HepG2 (cell line): ENCODE results near the gene ZBTB46.

ENCODE experiments used
- ATF4 ChIP-seq, 2 experiments: fragments of 450-650 bp in 1 of 2; sonication (generic) in 1 of 2; formaldehyde crosslinking; IDR thresholded peaks; 2 replicates each; pipeline versions ENCODE4 v1.5.0 to v1.8.0; 2020 to 2022; ENCODE audit warnings: mild to moderate bottlenecking in 1 of 2, missing genetic modification reagents in 1 of 2
- CREB1 ChIP-seq, 2 experiments: fragments of 450-650 bp in 1 of 2; IDR thresholded peaks; 2 replicates each; pipeline ENCODE4 v1.6.1; 2016 to 2017; ENCODE audit warnings: control low read depth in 1 of 2, mild to moderate bottlenecking in 1 of 2, missing compliant biosample characterization in 1 of 2, missing genetic modification characterization in 1 of 2
- CTCF ChIP-seq: sonication (generic); formaldehyde crosslinking; IDR thresholded peaks from 2 replicates; pipeline ENCODE4 v1.5.0; 2020; ENCODE audit warnings: mild to moderate bottlenecking, missing genetic modification reagents, moderate library complexity
- FOXP1 ChIP-seq, 2 experiments: fragments of 450-650 bp in 1 of 2; IDR thresholded peaks; 2 replicates each; pipeline ENCODE4 v1.6.1; 2017 to 2018; ENCODE audit warnings: antibody characterized with exemption in 1 of 2
- MAFF ChIP-seq: IDR thresholded peaks from 2 replicates; pipeline ENCODE4 v1.6.1; 2011; ENCODE audit warnings: low read depth, low read length, improper control_type of control experiment
- MTA3 ChIP-seq: sonication (generic); formaldehyde crosslinking; IDR thresholded peaks from 2 replicates; pipeline ENCODE4 v1.4.0; 2020; ENCODE audit warnings: missing genetic modification reagents
- NR2C2 ChIP-seq: sonication (generic); formaldehyde crosslinking; IDR thresholded peaks from 2 replicates; pipeline ENCODE4 v1.4.0; 2020; ENCODE audit warnings: missing genetic modification reagents, mild to moderate bottlenecking, moderate library complexity, borderline replicate concordance
- ZNF766 ChIP-seq: sonication (generic); formaldehyde crosslinking; IDR thresholded peaks from 2 replicates; pipeline ENCODE4 v1.5.0; 2020; ENCODE audit warnings: missing genetic modification reagents, borderline replicate concordance

- TF ChIP-seq ATF4 (CRISPR knock-in tag; IDR thresholded peaks at IDR 0.05), result no peak
- TF ChIP-seq CREB1 (IDR thresholded peaks at IDR 0.05), result no peak
- TF ChIP-seq CREB1 (CRISPR knock-in tag; IDR thresholded peaks at IDR 0.05), result no peak
- TF ChIP-seq FOXP1 (IDR thresholded peaks at IDR 0.05), result no peak
- no peak for TF ChIP-seq FOXP1 (CRISPR knock-in tag; IDR thresholded peaks at IDR 0.05)
- no peak for TF ChIP-seq ZNF766 (CRISPR knock-in tag)
- no peak for TF ChIP-seq MAFF
- TF ChIP-seq CTCF, result no peak
- TF ChIP-seq NR2C2 (CRISPR knock-in tag), result no peak
- TF ChIP-seq MTA3 (CRISPR knock-in tag), result no peak
These were observed 90.9 kb downstream of the ZBTB46 start for GRCh38 chr20:63740070-63740626.
